IPS DF 6.9 (cell line): ENCODE data around the gene GGA1.

Experiments
- DNase-seq: peaks from one replicate; pipeline ENCODE4 v3.0.0-alpha.2; 2013; ENCODE audit warnings: low read depth, low spot score
- H3K27ac ChIP-seq: one replicate; pipeline ENCODE4 v1.5.1; 2013; ENCODE audit warnings: low read length, control low read depth
- H3K27me3 ChIP-seq: 2 replicates; pipeline ENCODE4 v1.6.1; 2013; ENCODE audit warnings: mild to moderate bottlenecking, low read length; ENCODE audit not compliant: control insufficient read depth, insufficient read depth
- H3K36me3 ChIP-seq: 2 replicates; pipeline ENCODE4 v1.6.1; 2013; ENCODE audit warnings: low read length; ENCODE audit not compliant: control insufficient read depth, insufficient read depth
- H3K4me1 ChIP-seq: 2 replicates; pipeline ENCODE4 v1.6.1; 2013; ENCODE audit warnings: low read length; ENCODE audit not compliant: control insufficient read depth, insufficient read depth
- H3K4me3 ChIP-seq: 2 replicates; pipeline ENCODE4 v1.5.1; 2013; ENCODE audit warnings: mild to moderate bottlenecking, low read length
- H3K9me3 ChIP-seq: 2 replicates; pipeline ENCODE4 v1.6.1; 2013; ENCODE audit warnings: low read length, inconsistent platforms; ENCODE audit not compliant: control insufficient read depth, insufficient read depth
- WGBS: extraction: QIAGEN DNeasy Blood & Tissue Kit; methylation state at CpG from one replicate; pipeline ENCODE4 v1.1.7; 2013; ENCODE audit warnings: mixed read lengths, missing lambda C conversion rate; ENCODE audit not compliant: insufficient read length, insufficient coverage; 5-methylcytosine and 5-hydroxymethylcytosine counted together

Gene GGA1

GRCh38 chr22:37639070-37639760 is 30.6 kb downstream of the GGA1 start, which contains the start of gene SH3BP1:
Gene SH3BP1, plus strand, starts transcription at chr22:37639669. Its CDS starts 119 bp downstream, at chr22:37639788.
- H3K27me3 ChIP-seq: no peaks in the 10 kb centered on the region
- peaks cover 8% of the 10 kb centered on the region for H3K36me3 ChIP-seq
- no peak for DNase-seq
- WGBS: no CpG with 5 or more reads among the region's 57 CpGs
- H3K4me3 ChIP-seq: peak within 1 kb of the TSS; percentile 81; the same call in 1 of the 2 replicates
- H3K9me3 ChIP-seq: no peaks in the 10 kb centered on the region
- no peak within 1 kb of the TSS for H3K27ac ChIP-seq
- peaks cover 1% of the 10 kb centered on the region; the same call in 1 of the 2 replicates for H3K4me1 ChIP-seq

GRCh38 chr22:37639771-37640590 is 31.3 kb downstream of the GGA1 start:
- DNase-seq: no peak
- H3K27me3 ChIP-seq: no peaks in the 10 kb centered on the region
- peaks cover 12% of the 10 kb centered on the region for H3K36me3 ChIP-seq
- H3K9me3 ChIP-seq: no peaks in the 10 kb centered on the region
- H3K4me3 ChIP-seq: peak overlapping the region; percentile 81; the same call in 1 of the 2 replicates
- H3K27ac ChIP-seq: no peak overlapping the region
- WGBS: no CpG with 5 or more reads among the region's 27 CpGs
- H3K4me1 ChIP-seq: no peaks in the 10 kb centered on the region; the same call in 1 of the 2 replicates

DNA sequence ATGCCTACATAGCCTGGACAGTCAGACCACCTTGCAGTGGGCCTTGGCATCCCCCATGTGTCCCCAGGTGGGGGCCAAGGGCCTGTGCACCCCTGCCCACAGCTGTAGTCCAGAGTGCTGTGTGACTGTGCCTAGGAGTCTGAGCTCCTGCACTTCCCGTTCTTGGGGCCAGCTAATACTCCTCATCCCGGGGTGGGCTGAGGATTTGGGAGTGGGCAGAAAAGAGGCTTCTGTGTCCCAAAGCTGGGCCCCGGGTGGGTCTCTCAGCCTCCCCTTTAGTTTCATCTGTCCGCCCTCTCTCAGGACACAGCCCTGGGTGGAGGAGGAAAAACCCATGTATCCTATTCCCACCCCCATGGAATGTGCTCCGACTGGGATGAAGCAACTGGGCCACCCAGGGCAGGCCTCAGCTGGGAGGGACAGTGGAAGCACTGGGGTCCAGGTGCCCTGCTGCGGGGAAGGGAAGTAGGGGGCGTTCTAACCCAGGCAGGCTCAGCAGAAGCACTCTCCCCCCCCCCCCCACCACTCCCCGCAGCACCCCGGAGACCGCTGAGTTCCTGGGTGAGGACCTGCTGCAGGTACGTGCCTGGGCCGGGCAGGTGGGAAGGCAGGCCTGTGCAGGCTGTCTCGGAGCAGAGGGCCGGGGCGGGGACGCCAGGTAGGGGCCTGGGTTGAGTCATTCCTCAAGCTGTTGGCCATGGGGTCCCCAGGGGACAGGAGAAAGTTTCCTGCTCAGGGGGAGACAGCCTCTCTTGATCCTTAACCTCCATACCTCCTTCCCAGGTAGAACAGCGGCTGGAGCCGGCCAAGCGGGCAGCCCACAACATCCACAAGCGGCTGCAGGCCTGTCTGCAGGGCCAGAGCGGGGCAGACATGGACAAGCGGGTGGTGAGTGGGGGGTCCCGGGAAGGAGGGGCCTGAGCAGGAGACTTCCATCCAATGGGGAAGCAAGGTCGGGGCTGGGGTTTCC is 32.2 kb downstream of the GGA1 start:
- Histone ChIP-seq H3K27ac (no peak overlapping the region), H3K9me3 (no peaks in the 10 kb centered on the region), H3K27me3 (no peaks in the 10 kb centered on the region), H3K4me3 (no peak overlapping the region; the same call in 1 of the 2 replicates), H3K4me1 (no peaks in the 10 kb centered on the region; the same call in 1 of the 2 replicates), H3K36me3 (peaks cover 14% of the 10 kb centered on the region)
- DNase-seq: no peak
- no CpG with 5 or more reads among the region's 24 CpGs for WGBS

- H3K27ac ChIP-seq: no peak overlapping the region
Measured at GRCh38 chr22:37641561-37641949, 32.9 kb downstream of the GGA1 start.

DNA sequence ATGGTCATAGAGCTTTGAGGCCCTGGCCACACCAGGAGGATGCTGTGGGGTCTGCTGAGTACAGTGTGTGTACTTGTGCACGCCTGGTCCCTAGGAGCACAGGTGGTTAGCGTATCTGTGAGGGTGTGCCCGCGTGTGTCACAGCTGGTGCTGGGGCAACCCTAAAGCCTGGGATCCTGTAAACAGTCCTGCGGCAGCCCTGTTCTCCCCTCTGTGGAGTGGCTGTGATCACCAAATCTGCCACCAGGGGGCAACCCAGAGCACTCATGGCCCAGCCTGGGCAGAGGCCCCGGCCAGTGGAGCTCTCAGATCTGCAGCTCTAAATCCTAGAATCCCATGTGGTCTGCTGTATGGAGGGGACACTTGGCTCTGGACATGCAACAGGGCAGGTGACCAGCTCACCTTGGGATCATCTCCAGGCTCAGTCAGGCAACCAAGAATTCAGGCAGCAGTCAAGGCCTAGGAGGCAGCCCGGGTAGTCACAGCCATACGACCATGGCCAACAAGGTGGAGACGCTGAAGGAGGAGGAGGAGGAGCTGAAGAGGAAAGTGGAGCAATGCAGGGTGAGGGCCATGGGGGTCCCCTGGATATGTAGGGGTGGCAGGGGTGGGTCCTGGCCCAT is 34.7 kb downstream of the GGA1 start:
- H3K4me3 ChIP-seq: no peak overlapping the region
- no peaks in the 10 kb centered on the region for H3K27me3 ChIP-seq
- no peak overlapping the region for H3K27ac ChIP-seq
- peaks cover 23% of the 10 kb centered on the region for H3K36me3 ChIP-seq
- DNase-seq: no peak
- WGBS: no CpG with 5 or more reads among the region's 9 CpGs
- no peaks in the 10 kb centered on the region; the same call in 1 of the 2 replicates for H3K4me1 ChIP-seq
- no peaks in the 10 kb centered on the region for H3K9me3 ChIP-seq

More at GRCh38 chr22:37641561-37641949, 32.9 kb downstream of the GGA1 start:
- H3K9me3 ChIP-seq: no peaks in the 10 kb centered on the region
- H3K27me3 ChIP-seq: no peaks in the 10 kb centered on the region
- peaks cover 14% of the 10 kb centered on the region for H3K36me3 ChIP-seq
- no peak overlapping the region for H3K4me3 ChIP-seq
- WGBS: no CpG with 5 or more reads among the region's 5 CpGs
- H3K4me1 ChIP-seq: no peaks in the 10 kb centered on the region; the same call in 1 of the 2 replicates
- no peak for DNase-seq

DNA sequence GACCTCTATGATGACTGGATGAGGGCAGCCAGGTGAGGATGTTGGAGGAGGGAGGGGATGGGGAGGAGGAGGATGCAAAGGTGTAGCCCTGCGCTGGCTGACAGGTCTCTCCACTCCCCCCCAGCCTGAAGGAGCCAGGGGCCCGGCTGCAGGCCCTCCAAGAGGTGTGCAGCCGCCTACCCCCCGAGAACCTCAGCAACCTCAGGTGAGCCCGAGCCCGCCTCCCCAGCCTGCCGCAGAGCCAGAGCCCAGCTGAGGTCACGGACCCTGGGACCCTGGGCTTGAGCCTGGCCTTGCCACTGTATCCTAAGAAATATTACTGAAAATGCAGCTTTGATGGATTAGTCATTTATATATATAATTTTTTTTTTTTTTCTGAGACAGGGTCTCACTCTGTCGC is 38.7 kb downstream of the GGA1 start:
- no CpG with 5 or more reads among the region's 9 CpGs for WGBS
- no peak overlapping the region for H3K4me3 ChIP-seq
- DNase-seq: no peak
- no peaks in the 10 kb centered on the region for H3K27me3 ChIP-seq
- H3K9me3 ChIP-seq: no peaks in the 10 kb centered on the region
- H3K36me3 ChIP-seq: peaks cover 34% of the 10 kb centered on the region
- no peak overlapping the region for H3K27ac ChIP-seq
- no peaks in the 10 kb centered on the region for H3K4me1 ChIP-seq

GRCh38 chr22:37647928-37648327 is 39.3 kb downstream of the GGA1 start:
- H3K27me3 ChIP-seq: no peaks in the 10 kb centered on the region
- no CpG with 5 or more reads among the region's 9 CpGs for WGBS

GRCh38 chr22:37650463-37651136 is 42.0 kb downstream of the GGA1 start:
- no peak for DNase-seq
- no peak overlapping the region for H3K4me3 ChIP-seq
- H3K4me1 ChIP-seq: no peaks in the 10 kb centered on the region
- no CpG with 5 or more reads among the region's 17 CpGs for WGBS
- no peaks in the 10 kb centered on the region for H3K27me3 ChIP-seq
- no peak overlapping the region for H3K27ac ChIP-seq
- no peaks in the 10 kb centered on the region for H3K9me3 ChIP-seq
- peaks cover 31% of the 10 kb centered on the region for H3K36me3 ChIP-seq

More at GRCh38 chr22:37647928-37648327, 39.3 kb downstream of the GGA1 start:
- no peaks in the 10 kb centered on the region for H3K9me3 ChIP-seq
- no peak for DNase-seq
- H3K4me1 ChIP-seq: no peaks in the 10 kb centered on the region
- no peak overlapping the region; the same call in 1 of the 2 replicates for H3K4me3 ChIP-seq
- H3K27ac ChIP-seq: no peak overlapping the region
- peaks cover 35% of the 10 kb centered on the region for H3K36me3 ChIP-seq

DNA sequence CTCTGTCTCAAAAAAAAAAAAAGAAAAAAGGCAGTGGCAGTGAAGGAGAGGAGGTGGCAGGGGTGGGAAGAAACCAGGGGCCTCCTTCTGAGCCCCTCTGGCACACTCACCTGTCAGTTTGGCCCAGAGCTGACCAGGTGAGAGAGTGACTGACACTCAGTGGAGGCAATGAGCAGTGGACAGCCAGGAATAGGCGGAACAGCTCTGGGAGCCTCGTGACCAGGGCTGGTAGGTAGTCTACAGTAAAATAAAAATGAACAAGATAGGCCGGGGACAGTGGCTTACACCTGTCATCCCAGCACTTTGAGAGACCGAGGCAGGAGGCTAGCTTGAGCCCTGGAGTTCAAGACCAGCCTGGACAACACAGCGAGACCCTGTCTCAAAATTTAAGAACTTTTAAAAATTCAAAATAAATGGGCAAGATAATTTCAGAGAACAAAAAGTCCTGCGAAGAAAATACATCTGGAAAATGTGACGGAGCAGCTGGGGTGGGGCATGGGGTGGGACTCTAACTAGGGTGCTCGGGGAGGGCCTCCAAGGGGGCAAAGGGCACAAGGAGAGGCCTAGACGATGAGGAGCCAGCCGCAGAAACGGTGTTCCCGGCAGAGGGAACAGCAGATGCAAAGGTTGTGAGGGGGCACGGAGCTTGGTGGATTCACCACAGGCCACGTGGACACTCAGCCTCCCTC is 46.1 kb downstream of the GGA1 start:
- Histone ChIP-seq H3K4me3 (no peak overlapping the region), H3K9me3 (no peaks in the 10 kb centered on the region), H3K27ac (no peak overlapping the region), H3K4me1 (peaks cover 4% of the 10 kb centered on the region; the same call in 1 of the 2 replicates), H3K27me3 (no peaks in the 10 kb centered on the region), H3K36me3 (peaks cover 20% of the 10 kb centered on the region)
- no CpG with 5 or more reads among the region's 14 CpGs for WGBS
- no peak for DNase-seq
